ENCODE data around the gene CDC14B. TPM values are rescaled to one million over a fixed set of nuclear protein-coding genes. Genes with fewer than 3 reads are reported as not detected.

The CDC14B gene
- total and polyA plus RNA-seq, 3 donors from 2014 or later, result 33.1 to 44.0 (median 33.7) TPM

GRCh38 chr9:96467784-96468183 lies 151.9 kb downstream of the CDC14B start:
- Histone ChIP-seq H3K9me3 (no peaks in the 10 kb centered on the region), H3K4me1 (no peaks in the 10 kb centered on the region), H3K27me3 (no peaks in the 10 kb centered on the region), H3K27ac (no peak overlapping the region), H3K4me3 (no peak overlapping the region), H3K36me3 (ENCODE audit: low read depth, missing control alignments) (no peaks in the 10 kb centered on the region)
- DNase-seq, result no peak
- TF ChIP-seq, protein P1, sequence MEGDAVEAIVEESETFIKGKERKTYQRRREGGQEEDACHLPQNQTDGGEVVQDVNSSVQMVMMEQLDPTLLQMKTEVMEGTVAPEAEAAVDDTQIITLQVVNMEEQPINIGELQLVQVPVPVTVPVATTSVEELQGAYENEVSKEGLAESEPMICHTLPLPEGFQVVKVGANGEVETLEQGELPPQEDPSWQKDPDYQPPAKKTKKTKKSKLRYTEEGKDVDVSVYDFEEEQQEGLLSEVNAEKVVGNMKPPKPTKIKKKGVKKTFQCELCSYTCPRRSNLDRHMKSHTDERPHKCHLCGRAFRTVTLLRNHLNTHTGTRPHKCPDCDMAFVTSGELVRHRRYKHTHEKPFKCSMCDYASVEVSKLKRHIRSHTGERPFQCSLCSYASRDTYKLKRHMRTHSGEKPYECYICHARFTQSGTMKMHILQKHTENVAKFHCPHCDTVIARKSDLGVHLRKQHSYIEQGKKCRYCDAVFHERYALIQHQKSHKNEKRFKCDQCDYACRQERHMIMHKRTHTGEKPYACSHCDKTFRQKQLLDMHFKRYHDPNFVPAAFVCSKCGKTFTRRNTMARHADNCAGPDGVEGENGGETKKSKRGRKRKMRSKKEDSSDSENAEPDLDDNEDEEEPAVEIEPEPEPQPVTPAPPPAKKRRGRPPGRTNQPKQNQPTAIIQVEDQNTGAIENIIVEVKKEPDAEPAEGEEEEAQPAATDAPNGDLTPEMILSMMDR (IDR thresholded peaks at IDR 0.05), result no peak
- no peak for TF ChIP-seq POLR2A (IDR thresholded peaks at IDR 0.05)
- intact Hi-C loops (cut with DNase I; ENCODE audit: low total_unique reads), result no loop called here
- WGBS, 2 donors, result 98 to 99% methylated on average over 5 of the region's 5 CpGs

DNA sequence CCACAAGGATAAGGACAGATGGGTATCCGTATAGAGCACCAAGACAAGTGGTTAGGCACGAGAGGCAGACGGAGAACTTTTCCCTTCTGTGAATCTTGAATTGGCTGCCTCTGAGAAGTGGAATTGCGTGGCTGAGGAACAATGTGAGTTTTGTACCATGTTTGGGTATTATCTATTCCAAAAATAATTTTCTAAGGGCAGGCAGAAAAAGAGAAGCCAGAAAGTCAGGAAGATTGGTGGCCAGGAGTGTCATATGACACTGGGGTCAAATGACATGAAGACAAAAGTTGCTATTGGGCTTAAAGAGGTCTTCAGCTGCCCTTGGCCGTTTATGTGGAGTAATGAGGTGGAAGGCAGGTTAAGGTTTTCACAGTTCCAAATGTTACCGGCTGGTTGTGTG lies 155.2 kb downstream of the CDC14B start:
- no peak for TF ChIP-seq POLR2A (IDR thresholded peaks at IDR 0.05)
- TF ChIP-seq, protein P1 (IDR thresholded peaks at IDR 0.05), result no peak
- WGBS, 2 donors, result 62 to 69% methylated on average over 6 of the region's 6 CpGs
- intact Hi-C loops (cut with DNase I; ENCODE audit: low total_unique reads), result no loop called here
- Histone ChIP-seq H3K4me3 (no peak overlapping the region), H3K36me3 (ENCODE audit: low read depth, missing control alignments) (no peaks in the 10 kb centered on the region), H3K4me1 (no peaks in the 10 kb centered on the region), H3K27ac (no peak overlapping the region), H3K27me3 (no peaks in the 10 kb centered on the region), H3K9me3 (no peaks in the 10 kb centered on the region)
- DNase-seq, result no peak

DNA sequence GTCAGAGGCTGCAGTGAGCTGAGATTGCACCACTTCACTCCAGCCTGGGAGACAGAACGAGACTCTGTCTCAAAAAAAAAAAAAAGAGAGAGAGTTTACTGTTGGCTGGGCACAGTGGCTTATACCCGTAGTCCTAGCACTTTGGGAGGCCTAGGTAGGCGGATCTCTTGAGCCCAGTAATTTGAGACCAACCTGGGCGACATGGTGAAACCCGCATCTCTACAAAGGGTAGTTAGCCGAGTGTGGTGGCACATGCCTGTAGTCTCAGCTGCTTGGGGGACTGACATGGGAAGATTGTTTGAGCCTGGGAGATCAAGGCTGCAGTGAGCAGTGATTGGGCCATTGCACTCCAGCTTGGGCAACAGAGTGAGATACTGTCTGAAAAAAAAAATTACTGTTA lies 157.1 kb downstream of the CDC14B start:
- no peaks in the 10 kb centered on the region for H3K36me3 ChIP-seq (ENCODE audit: low read depth, missing control alignments)
- no peaks in the 10 kb centered on the region for H3K9me3 ChIP-seq
- no peaks in the 10 kb centered on the region for H3K4me1 ChIP-seq
- no peak for DNase-seq
- intact Hi-C loops (cut with DNase I; ENCODE audit: low total_unique reads), result no loop called here
- H3K4me3 ChIP-seq, result no peak overlapping the region
- no peak overlapping the region for H3K27ac ChIP-seq
- no peaks in the 10 kb centered on the region for H3K27me3 ChIP-seq
- no peak for TF ChIP-seq POLR2A (IDR thresholded peaks at IDR 0.05)
- TF ChIP-seq, protein P1 (IDR thresholded peaks at IDR 0.05), result no peak
- WGBS, 2 donors, result 89 to 95% methylated on average over 6 of the region's 6 CpGs

DNA sequence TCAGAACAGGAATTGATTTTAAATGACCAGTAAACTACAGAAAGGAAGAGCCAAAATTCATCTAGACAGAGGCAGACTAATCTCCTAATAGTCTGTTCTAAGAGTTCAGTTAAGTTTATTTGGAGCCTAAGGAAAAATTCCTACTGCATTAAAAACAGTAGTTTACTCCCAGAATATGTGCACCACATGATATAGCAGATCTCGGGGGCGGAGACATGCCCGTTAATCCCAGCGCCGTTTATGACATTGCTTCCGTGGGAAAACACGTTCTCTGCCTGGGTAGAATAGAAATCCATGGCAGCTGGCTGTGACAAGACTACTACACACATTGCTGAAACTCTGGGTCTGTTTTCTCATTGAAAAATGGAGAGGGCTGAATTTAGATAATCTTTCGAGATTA lies 158.3 kb downstream of the CDC14B start:
- H3K4me3 ChIP-seq, result no peak overlapping the region
- H3K9me3 ChIP-seq, result no peaks in the 10 kb centered on the region
- 90% methylated on average over 8 of the region's 8 CpGs for WGBS, 2 donors
- no peak overlapping the region for H3K27ac ChIP-seq
- TF ChIP-seq, protein P1 (IDR thresholded peaks at IDR 0.05), result no peak
- no peak for TF ChIP-seq POLR2A (IDR thresholded peaks at IDR 0.05)
- no peaks in the 10 kb centered on the region for H3K36me3 ChIP-seq (ENCODE audit: low read depth, missing control alignments)
- DNase-seq, result no peak
- no peaks in the 10 kb centered on the region for H3K4me1 ChIP-seq
- no peaks in the 10 kb centered on the region for H3K27me3 ChIP-seq
- intact Hi-C loops (cut with DNase I; ENCODE audit: low total_unique reads), result no loop called here

GRCh38 chr9:96460882-96461281 lies 158.8 kb downstream of the CDC14B start:
- no peak overlapping the region for H3K4me3 ChIP-seq
- no peaks in the 10 kb centered on the region for H3K27me3 ChIP-seq
- no peaks in the 10 kb centered on the region for H3K9me3 ChIP-seq
- no peaks in the 10 kb centered on the region for H3K36me3 ChIP-seq (ENCODE audit: low read depth, missing control alignments)
- H3K27ac ChIP-seq, result no peak overlapping the region
- intact Hi-C loops (cut with DNase I; ENCODE audit: low total_unique reads), result no loop called here
- H3K4me1 ChIP-seq, result no peaks in the 10 kb centered on the region
- TF ChIP-seq POLR2A (IDR thresholded peaks at IDR 0.05), result no peak
- TF ChIP-seq, protein P1 (IDR thresholded peaks at IDR 0.05), result no peak
- no peak for DNase-seq
